GM23338 (cell line): ENCODE measurements around the gene GGCX.

ENCODE experiments used
- CREB1 ChIP-seq: fragments of 250-450 bp; sonication (Bioruptor Pico); IDR thresholded peaks from 2 replicates; pipeline ENCODE4 v1.5.0; 2020; ENCODE audit warnings: low read depth, mild to moderate bottlenecking, moderate library complexity
- CTCF ChIP-seq, 2 experiments: fragments of 200-600 bp in 1 of 2; sonication (generic) in 1 of 2; conservative IDR thresholded peaks; 2 replicates each; pipeline versions ENCODE4 v1.5.1 to v1.6.1; 2016 to 2017; ENCODE audit warnings: antibody characterized with exemption in 2 of 2, low read depth in 2 of 2, mild to moderate bottlenecking in 2 of 2, moderate library complexity in 1 of 2
- EZH2phosphoT487 ChIP-seq: fragments of 200-600 bp; sonication (generic); IDR thresholded peaks from one replicate; pipeline ENCODE4 v1.8.1; 2018; ENCODE audit warnings: antibody characterized with exemption; ENCODE audit not compliant: unreplicated experiment
- POLR2AphosphoS5 ChIP-seq: IDR thresholded peaks from 2 replicates; pipeline ENCODE4 v1.6.1; 2016; ENCODE audit warnings: antibody characterized with exemption, low read depth
- ZNF114 ChIP-seq: fragments of 250-450 bp; sonication (Bioruptor Pico); IDR thresholded peaks from 2 replicates; pipeline ENCODE4 v1.5.0; 2020; ENCODE audit warnings: mild to moderate bottlenecking, moderate library complexity

GRCh38 chr2:85545780-85546240 is 15.5 kb downstream of the GGCX start:
- TF ChIP-seq CTCF (conservative IDR thresholded peaks at IDR 0.05; ENCODE audit: low read depth in 2 of 2) (no peak), EZH2phosphoT487 (no peak), CREB1 (CRISPR knock-in tag) (no peak), POLR2AphosphoS5 (no peak), ZNF114 (no peak)
